Thyroid gland (tissue), 4 donors: ENCODE results near the gene PELI1. TPM values are rescaled to one million over a fixed set of nuclear protein-coding genes. Genes with fewer than 3 reads are reported as not detected.
A peak's percentile ranks its signal among the peaks of the same experiment; 100 is the strongest.

Experiments used
- DNase-seq, 2 donors: peaks; one replicate each; pipeline ENCODE4 v3.0.0-alpha.2; 2019
- H3K27ac ChIP-seq, 3 donors: fragments of 200-600 bp; sonication (generic); 1 replicate in 2 of 3; 2 replicates in 1 of 3; pipeline ENCODE4 v1.5.1; 2016 to 2019; ENCODE audit warnings: mild to moderate bottlenecking in 1 of 3, moderate library complexity in 1 of 3
- H3K27me3 ChIP-seq: fragments of 200-600 bp; sonication (generic); one replicate; pipeline ENCODE4 v1.5.1; 2019
- H3K36me3 ChIP-seq, 2 donors: fragments of 200-600 bp; sonication (generic); one replicate each; pipeline ENCODE4 v1.5.1; 2016 to 2019
- H3K4me1 ChIP-seq, 2 donors: fragments of 200-600 bp; sonication (generic); one replicate each; pipeline ENCODE4 v1.5.1; 2017 to 2019
- H3K4me3 ChIP-seq, 3 donors: fragments of 200-600 bp; sonication (generic); replicated peaks in 1 of 3; 1 replicate in 2 of 3; 2 replicates in 1 of 3; pipeline ENCODE4 v1.5.1; 2016; ENCODE audit warnings: mild to moderate bottlenecking in 1 of 3
- H3K9me3 ChIP-seq: fragments of 200-600 bp; sonication (generic); one replicate; pipeline ENCODE4 v1.5.1; 2017
- CTCF ChIP-seq, 6 experiments: fragments of 200-600 bp in 3 of 6; fragments of 450-650 bp in 3 of 6; sonication (generic) in 3 of 6; IDR thresholded peaks; one replicate each; pipeline ENCODE4 v1.5.1; 2016 to 2019; ENCODE audit warnings: antibody characterized with exemption in 6 of 6, mild to moderate bottlenecking in 2 of 6, inconsistent platforms in 1 of 6, moderate library complexity in 1 of 6
- POLR2A ChIP-seq, 2 donors: fragments of 450-650 bp; IDR thresholded peaks; one replicate each; pipeline ENCODE4 v1.6.1; 2017; ENCODE audit warnings: antibody characterized with exemption in 2 of 2, mild to moderate bottlenecking in 2 of 2, moderate library complexity in 1 of 2
- WGBS, 2 donors: methylation state at CpG; one replicate each; pipeline ENCODE4 v1.1.5; 2017; 5-methylcytosine and 5-hydroxymethylcytosine counted together
- intact Hi-C: fragments of 100-400 bp; cut with DNase I; formaldehyde crosslinking; loops from one replicate; pipeline ENCODE4 v1.15.1; 2023
- total RNA-seq, 4 donors: library from RNA; depleted of rRNA; stranded (reverse); fragments of >200 nt; gene quantifications; one replicate each; pipeline ENCODE4 v1.2.3, GENCODE V29; 2016

The PELI1 gene
- total RNA-seq, 4 donors from 2014 or later, result 5.2 to 17.1 (median 11.4) TPM

DNA sequence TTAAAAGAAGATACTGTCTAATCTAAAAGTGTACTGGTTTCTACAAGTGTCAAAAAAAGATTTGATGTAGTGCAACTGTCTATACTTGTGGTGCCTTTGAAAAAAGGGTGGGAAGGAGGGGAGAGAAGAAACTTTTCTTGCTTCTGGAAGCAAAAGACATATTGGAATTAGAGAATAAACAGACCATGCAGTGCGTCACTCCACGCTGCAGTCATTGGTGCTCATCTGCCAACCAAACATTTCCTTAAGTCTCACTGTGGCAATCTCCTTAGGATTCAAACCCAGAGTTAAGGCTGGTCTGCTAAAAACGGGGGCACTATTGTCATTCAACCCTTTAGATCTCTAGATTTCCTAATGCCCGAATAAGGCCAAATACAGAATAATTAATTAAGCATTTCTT lies 50.9 kb downstream of the PELI1 start:
- DNase-seq, result no peak
- H3K4me3 ChIP-seq, result no peak overlapping the region
- 93 to 94% methylated on average over 4 of the region's 4 CpGs for WGBS, 2 donors
- H3K9me3 ChIP-seq, result no peaks in the 10 kb centered on the region
- peaks cover 0 to 5% of the 10 kb centered on the region in 2 donors for H3K4me1 ChIP-seq
- TF ChIP-seq POLR2A (IDR thresholded peaks at IDR 0.05) (no peak), CTCF (IDR thresholded peaks at IDR 0.05) (no peak)
- H3K36me3 ChIP-seq, result peaks cover 7 to 8% of the 10 kb centered on the region in 2 donors
- no peaks in the 10 kb centered on the region for H3K27me3 ChIP-seq
- intact Hi-C loops, result no loop called here
- H3K27ac ChIP-seq, result no peak overlapping the region

DNA sequence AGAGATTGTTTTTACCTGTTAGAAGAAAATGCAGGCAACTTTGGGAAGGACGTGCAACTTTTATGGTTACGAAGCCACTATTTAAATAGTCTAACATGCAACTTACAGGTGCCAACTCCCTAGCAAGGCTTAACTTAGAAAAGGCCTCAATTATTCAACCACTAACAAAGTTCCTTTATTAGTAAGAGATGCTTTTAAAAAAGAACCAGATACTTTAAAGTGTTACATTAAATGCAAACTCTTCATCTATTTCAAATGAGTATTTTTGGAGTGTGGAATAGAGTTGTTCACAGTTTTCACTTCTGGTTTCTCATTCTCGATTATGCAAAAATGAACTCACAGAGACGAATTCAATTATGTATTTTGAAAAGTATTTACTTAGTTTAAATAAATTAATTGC lies 51.7 kb downstream of the PELI1 start:
- Histone ChIP-seq H3K9me3 (no peaks in the 10 kb centered on the region), H3K36me3 (peaks cover 7 to 8% of the 10 kb centered on the region in 2 donors)
- no peak for DNase-seq

GRCh38 chr2:64090264-64090663 lies 54.0 kb downstream of the PELI1 start:
- intact Hi-C loops, result no loop called here
- Histone ChIP-seq H3K4me3 (no peak overlapping the region), H3K36me3 (no peaks in the 10 kb centered on the region), H3K27me3 (no peaks in the 10 kb centered on the region), H3K27ac (no peak overlapping the region), H3K4me1 (peaks cover 0 to 5% of the 10 kb centered on the region in 2 donors), H3K9me3 (no peaks in the 10 kb centered on the region)
- WGBS, 2 donors, result 40 to 45% methylated on average over 2 of the region's 2 CpGs
- DNase-seq, result peak; percentile 45 to 50
- TF ChIP-seq CTCF (IDR thresholded peaks at IDR 0.05), result no peak
- TF ChIP-seq POLR2A (IDR thresholded peaks at IDR 0.05), result no peak

More for the DNA sequence above, 51.7 kb downstream of the PELI1 start:
- no peak overlapping the region for H3K27ac ChIP-seq
- no peak for TF ChIP-seq POLR2A (IDR thresholded peaks at IDR 0.05)
- TF ChIP-seq CTCF (IDR thresholded peaks at IDR 0.05), result no peak
- H3K27me3 ChIP-seq, result no peaks in the 10 kb centered on the region
- peaks cover 0 to 5% of the 10 kb centered on the region in 2 donors for H3K4me1 ChIP-seq
- no peak overlapping the region for H3K4me3 ChIP-seq
- WGBS, 2 donors, result 95 to 97% methylated on average over 4 of the region's 4 CpGs
- intact Hi-C loops, result no loop called here

DNA sequence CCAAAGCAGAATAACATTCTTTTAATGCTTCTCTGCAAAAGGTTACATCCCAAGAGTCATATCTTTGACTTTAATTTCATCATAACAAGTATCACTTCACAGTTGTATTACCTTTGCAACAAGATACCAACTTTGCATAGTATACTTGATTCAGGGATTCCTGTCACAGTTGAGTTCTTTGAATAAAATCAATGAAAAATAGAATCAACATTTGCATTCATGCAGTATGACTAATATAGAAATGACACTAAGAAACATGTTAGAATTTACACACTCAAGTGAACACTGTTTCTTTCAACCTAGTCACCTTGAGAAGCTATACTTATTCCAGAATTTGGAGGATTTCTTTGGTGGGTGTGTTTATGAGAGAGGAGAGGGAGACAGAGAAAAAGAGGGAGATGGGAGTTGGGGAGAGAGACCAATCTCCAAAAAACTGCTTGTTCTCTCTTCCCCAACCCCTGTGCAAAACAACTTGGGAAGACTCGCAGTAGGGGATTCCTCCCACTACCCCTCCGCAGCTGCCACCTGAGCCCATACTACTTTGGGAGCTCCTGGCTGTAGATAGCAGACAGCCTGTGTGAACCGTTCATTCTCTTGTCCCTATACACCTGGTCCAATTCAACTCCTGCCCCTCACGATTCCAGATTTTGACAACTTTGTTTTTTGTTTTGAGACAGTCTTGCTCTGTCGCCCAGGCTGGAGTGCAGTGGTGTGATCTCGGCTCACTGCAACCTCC lies 57.7 kb downstream of the PELI1 start:
- 93 to 95% methylated on average over 6 of the region's 6 CpGs for WGBS, 2 donors
- no peak for DNase-seq
- intact Hi-C loops, result no loop called here

More for the DNA sequence above, 57.7 kb downstream of the PELI1 start:
- TF ChIP-seq POLR2A (IDR thresholded peaks at IDR 0.05) (no peak), CTCF (IDR thresholded peaks at IDR 0.05) (no peak)
- H3K27me3 ChIP-seq, result no peaks in the 10 kb centered on the region
- peaks cover 0 to 5% of the 10 kb centered on the region in 2 donors for H3K4me1 ChIP-seq
- H3K9me3 ChIP-seq, result no peaks in the 10 kb centered on the region
- no peak overlapping the region for H3K4me3 ChIP-seq
- H3K36me3 ChIP-seq, result no peaks in the 10 kb centered on the region
- no peak overlapping the region for H3K27ac ChIP-seq
